C4-2B (cell line): Measurements from ENCODE around the gene ASB6.

Experiments
- H3K27ac ChIP-seq: fragments of 450-650 bp; 2 replicates; pipeline ENCODE4 v1.5.1; 2017
- ZFX ChIP-seq: fragments of 450-650 bp; IDR thresholded peaks from 2 replicates; pipeline ENCODE4 v1.6.1; 2017
- TF ChIP-seq, protein P1 (sequence below): fragments of 450-650 bp; conservative IDR thresholded peaks from 2 replicates; pipeline ENCODE4 v1.5.1; 2017; ENCODE audit warnings: mild to moderate bottlenecking

Gene ASB6

DNA sequence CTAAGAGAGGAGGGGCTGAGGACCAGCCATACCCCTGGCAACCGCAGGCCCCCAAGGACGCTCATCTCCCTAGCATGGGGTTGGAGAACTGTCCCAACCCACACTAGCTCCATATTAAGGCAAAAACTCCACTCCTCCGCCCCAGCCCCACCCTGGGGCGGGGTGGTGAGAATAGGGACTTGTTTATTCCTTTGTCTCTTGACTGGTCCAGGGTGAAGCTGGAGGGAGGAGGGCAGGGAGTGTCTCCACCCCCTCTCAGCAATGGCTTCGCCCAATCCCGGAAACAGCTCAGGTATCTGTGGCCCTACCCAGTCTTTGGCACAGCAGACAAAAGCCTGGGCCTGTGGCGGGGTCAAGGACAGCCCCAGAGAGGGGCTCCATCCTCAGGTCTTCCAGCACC lies 40.4 kb upstream of the ASB6 start:
- TF ChIP-seq ZFX = no peak
- TF ChIP-seq, protein P1, sequence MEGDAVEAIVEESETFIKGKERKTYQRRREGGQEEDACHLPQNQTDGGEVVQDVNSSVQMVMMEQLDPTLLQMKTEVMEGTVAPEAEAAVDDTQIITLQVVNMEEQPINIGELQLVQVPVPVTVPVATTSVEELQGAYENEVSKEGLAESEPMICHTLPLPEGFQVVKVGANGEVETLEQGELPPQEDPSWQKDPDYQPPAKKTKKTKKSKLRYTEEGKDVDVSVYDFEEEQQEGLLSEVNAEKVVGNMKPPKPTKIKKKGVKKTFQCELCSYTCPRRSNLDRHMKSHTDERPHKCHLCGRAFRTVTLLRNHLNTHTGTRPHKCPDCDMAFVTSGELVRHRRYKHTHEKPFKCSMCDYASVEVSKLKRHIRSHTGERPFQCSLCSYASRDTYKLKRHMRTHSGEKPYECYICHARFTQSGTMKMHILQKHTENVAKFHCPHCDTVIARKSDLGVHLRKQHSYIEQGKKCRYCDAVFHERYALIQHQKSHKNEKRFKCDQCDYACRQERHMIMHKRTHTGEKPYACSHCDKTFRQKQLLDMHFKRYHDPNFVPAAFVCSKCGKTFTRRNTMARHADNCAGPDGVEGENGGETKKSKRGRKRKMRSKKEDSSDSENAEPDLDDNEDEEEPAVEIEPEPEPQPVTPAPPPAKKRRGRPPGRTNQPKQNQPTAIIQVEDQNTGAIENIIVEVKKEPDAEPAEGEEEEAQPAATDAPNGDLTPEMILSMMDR = no peak
- no peak overlapping the region for H3K27ac ChIP-seq

DNA sequence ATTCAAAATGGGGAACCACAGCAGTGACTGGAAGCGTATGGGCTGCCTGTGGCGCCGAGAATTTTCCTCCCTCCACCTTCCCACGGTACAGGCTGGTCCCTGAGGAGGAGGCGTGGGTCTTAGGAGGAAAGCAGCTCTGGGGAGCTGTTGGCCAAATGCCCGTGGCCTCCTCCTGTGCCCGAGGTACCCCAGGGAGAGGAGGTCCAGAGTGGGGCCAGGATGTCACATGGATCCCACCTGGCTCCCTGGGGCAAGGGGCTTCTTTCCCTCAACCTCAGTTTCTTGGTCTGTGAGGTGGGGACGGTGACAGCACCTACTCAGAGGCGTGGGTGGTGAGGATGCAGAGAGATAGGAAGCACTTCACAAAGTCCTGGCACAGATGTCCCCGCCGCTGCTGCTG lies 40.0 kb upstream of the ASB6 start:
- no peak overlapping the region for H3K27ac ChIP-seq
- TF ChIP-seq, protein P1 = no peak
- TF ChIP-seq ZFX = no peak

DNA sequence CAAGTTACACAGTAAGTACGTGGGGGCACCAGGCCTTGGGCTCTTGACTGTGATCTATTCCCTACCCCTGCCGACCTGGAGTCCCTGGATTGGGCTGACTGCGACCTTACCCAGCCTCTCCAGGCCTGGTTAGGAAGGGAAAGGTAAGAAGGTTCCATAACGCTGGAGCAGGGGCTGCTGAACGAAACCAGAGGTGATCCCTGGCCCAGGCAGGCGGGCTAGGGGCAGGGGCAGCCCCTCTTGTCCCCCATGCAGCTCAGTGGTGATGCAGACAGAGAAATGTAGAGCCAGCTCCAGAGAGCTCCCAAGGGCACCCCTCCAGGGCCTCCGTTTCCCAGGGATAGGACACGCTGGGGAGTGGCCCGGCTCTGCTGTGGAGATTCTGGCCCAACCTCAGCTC lies 37.6 kb upstream of the ASB6 start:
- TF ChIP-seq, protein P1 = no peak
- TF ChIP-seq ZFX = no peak
- H3K27ac ChIP-seq = no peak overlapping the region

DNA sequence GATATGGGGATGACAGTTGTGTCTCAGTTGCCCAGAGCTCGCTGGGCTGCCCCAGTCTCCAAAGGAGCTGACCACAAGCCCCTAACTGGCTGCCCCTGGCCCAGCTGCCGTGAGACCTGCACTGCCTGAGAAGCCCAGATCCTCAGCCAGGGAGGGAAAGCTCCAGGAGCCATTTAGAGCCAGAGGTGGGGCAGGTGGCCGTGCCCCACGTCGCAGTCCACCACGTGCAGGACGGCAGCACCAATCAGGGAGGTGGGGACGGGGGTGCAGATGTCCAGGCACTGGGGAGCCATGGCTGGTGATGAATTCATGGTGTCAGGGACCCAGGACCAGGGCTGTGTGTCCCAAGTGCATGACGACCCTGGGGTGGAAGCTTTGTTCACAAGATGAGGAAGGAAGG lies 36.9 kb upstream of the ASB6 start:
- H3K27ac ChIP-seq = no peak overlapping the region
- TF ChIP-seq, protein P1 = no peak
- TF ChIP-seq ZFX = no peak

DNA sequence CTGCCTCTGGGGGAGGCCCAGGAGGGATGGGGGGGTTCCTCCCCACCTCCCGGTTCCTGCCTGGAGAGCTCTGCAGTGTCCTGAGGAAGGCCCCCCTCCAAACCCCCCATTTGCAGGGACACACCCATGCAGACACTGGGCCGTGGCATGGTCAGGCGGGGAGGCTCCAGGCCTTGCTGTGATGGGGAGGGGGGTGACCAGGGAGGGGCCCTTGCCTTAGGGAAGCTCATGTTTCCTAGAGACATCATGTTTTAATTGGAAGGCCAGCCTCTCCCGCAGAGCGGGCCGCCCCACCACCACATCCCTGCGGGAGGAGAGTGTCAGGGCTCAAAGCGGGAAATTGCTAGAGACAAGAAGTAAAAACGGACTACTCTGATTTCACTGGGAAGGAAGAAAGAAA lies 35.5 kb upstream of the ASB6 start:
- TF ChIP-seq, protein P1 = no peak
- no peak overlapping the region for H3K27ac ChIP-seq

DNA sequence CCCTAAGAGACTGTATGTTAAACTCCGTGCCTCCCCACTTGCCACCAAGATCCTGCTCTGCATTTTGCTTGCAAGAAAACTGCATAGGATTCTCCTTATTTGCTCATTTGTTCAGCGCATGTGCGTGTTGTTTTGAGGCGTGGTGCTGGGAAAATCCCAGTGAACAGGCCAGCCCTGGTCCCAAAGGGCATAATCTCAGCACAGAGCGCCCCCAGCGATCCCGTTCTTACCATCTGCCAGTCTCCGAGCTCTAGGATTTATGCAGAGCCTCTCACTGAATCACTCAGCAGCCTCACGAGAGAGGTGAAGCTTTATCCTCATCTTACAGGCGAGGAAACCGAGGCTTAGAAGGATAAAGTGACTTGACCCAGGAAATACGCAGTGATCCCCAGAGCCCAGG lies 35.0 kb upstream of the ASB6 start:
- H3K27ac ChIP-seq = no peak overlapping the region
- TF ChIP-seq, protein P1 = no peak

DNA sequence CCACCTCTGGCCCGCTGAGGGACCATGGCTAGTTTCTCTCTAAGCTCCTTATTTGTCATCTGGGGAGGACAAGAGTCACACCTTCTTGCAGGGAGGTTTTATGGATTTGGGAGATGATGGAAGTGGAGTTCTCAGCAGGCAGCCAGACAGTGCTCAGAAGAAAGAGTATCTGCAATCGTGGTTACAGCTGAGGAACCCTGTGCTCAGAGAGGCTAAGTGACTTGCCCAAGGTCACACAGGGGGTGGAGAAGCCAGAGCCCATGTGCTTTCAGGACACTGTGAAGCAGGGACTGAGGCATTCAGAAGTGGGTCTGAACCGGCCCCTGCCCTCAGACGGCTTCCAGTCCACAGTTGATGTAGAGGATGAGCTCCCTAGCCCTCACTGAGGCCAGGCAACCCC lies 34.3 kb upstream of the ASB6 start:
- no peak overlapping the region for H3K27ac ChIP-seq
- TF ChIP-seq ZFX = no peak
- TF ChIP-seq, protein P1 = no peak

DNA sequence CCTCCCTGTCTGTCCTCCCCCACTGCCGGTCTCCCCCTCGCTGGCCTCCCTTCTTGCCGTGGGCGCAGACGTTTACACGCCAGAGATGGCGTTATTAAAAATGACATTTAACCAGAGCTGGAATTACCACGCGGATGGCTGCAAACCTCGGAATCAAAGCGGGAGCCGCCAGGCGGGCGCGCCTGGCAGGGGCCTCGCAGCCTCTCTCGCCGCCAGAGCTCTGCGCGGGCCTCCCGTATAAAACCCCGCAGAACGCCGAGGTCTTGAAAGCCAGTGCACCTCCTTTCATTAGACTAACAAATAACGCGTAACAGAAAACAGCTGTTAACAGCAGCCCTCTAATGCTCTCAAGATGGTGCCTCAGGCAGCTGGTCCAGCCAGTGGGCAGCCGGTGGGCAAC lies 33.7 kb upstream of the ASB6 start:
- TF ChIP-seq, protein P1 = no peak
- no peak for TF ChIP-seq ZFX
- H3K27ac ChIP-seq = no peak overlapping the region
